Uterus (tissue), 4 donors: ENCODE measurements around the gene EAF1. TPM values are rescaled to one million over a fixed set of nuclear protein-coding genes. Genes with fewer than 3 reads are reported as not detected.
"Not testable (repeated sequence)": the region's sequence is repeated elsewhere in the genome, so short reads cannot be mapped to it uniquely, and the experiment has no call there.

ENCODE experiments used
- DNase-seq, 2 donors: peaks; one replicate each; pipeline ENCODE4 v3.0.0-alpha.2; 2019 to 2020
- H3K27ac ChIP-seq, 2 donors: fragments of 200-600 bp; sonication (generic); 1 replicate in 1 of 2; 2 replicates in 1 of 2; pipeline ENCODE4 v1.5.1; 2016 to 2018
- H3K27me3 ChIP-seq, 2 donors: fragments of 200-600 bp; sonication (generic); one replicate each; pipeline ENCODE4 v1.5.1; 2018 to 2019; ENCODE audit warnings: control low read depth in 1 of 2
- H3K36me3 ChIP-seq, 2 donors: fragments of 200-600 bp; sonication (generic); one replicate each; pipeline ENCODE4 v1.5.1; 2019; ENCODE audit warnings: control low read depth in 1 of 2
- H3K4me1 ChIP-seq, 2 donors: fragments of 200-600 bp; sonication (generic); one replicate each; pipeline ENCODE4 v1.5.1; 2018 to 2019; ENCODE audit warnings: control low read depth in 1 of 2
- H3K4me3 ChIP-seq, 2 donors: fragments of 200-600 bp; sonication (generic); 1 replicate in 1 of 2; 2 replicates in 1 of 2; pipeline ENCODE4 v1.5.1; 2018 to 2019; ENCODE audit warnings: mild to moderate bottlenecking in 1 of 2
- H3K9me3 ChIP-seq, 2 donors: fragments of 200-600 bp; sonication (generic); one replicate each; pipeline ENCODE4 v1.5.1; 2019; ENCODE audit warnings: control low read depth in 1 of 2
- CTCF ChIP-seq, 4 experiments: fragments of 200-600 bp in 2 of 4; fragments of 450-650 bp in 2 of 4; sonication (generic) in 2 of 4; IDR thresholded peaks; one replicate each; pipeline ENCODE4 v1.5.1; 2016 to 2019; ENCODE audit warnings: antibody characterized with exemption in 4 of 4, mild to moderate bottlenecking in 2 of 4, moderate library complexity in 1 of 4
- POLR2A ChIP-seq, 2 donors: fragments of 450-650 bp; IDR thresholded peaks; one replicate each; pipeline ENCODE4 v1.6.1; 2016; ENCODE audit warnings: antibody characterized with exemption in 2 of 2, mild to moderate bottlenecking in 1 of 2, moderate library complexity in 1 of 2
- intact Hi-C: fragments of 100-400 bp; cut with DNase I; formaldehyde crosslinking; loops from one replicate; pipeline ENCODE4 v1.15.1; 2023; ENCODE audit warnings: low total_unique reads
- total RNA-seq, 4 donors: library from RNA; depleted of rRNA in 3 of 4; stranded (reverse); fragments of >200 nt in 3 of 4; gene quantifications; one replicate each; pipeline versions ENCODE4 v1.1.0 to v1.2.4, GENCODE V29; 2014 to 2023
- donor health status: DM: yes; HTN: yes; CAD: no.

Gene EAF1
- total RNA-seq, 4 donors from 2014 or later, result 2.3 to 18.3 (median 15.6) TPM

- Histone ChIP-seq H3K36me3 (no peaks in the 10 kb centered on the region), H3K27ac (no peak overlapping the region), H3K4me1 (no peaks in the 10 kb centered on the region), H3K27me3 (no peaks in the 10 kb centered on the region), H3K9me3 (no peaks in the 10 kb centered on the region), H3K4me3 (no peak overlapping the region)
- intact Hi-C loops, result no loop called here
- DNase-seq, result no peak
- no peak for TF ChIP-seq CTCF (IDR thresholded peaks at IDR 0.05)
- no peak for TF ChIP-seq POLR2A (IDR thresholded peaks at IDR 0.05)
Observed at GRCh38 chr3:15409774-15410173, 17.6 kb upstream of the EAF1 start.

- H3K27ac ChIP-seq, H3K4me1 ChIP-seq, H3K4me3 ChIP-seq, H3K9me3 ChIP-seq, intact Hi-C loops, H3K27me3 ChIP-seq, DNase-seq, H3K36me3 ChIP-seq: not testable (repeated sequence)
Observed at GRCh38 chr3:15410966-15411365, 16.4 kb upstream of the EAF1 start.

GRCh38 chr3:15420871-15421270 is 6.5 kb upstream of the EAF1 start:
- H3K4me1 ChIP-seq, result no peaks in the 10 kb centered on the region
- no peak overlapping the region for H3K4me3 ChIP-seq
- no peak for TF ChIP-seq POLR2A (IDR thresholded peaks at IDR 0.05)
- no peak for TF ChIP-seq CTCF (IDR thresholded peaks at IDR 0.05)
- H3K9me3 ChIP-seq, result no peaks in the 10 kb centered on the region
- H3K27ac ChIP-seq, result no peak overlapping the region
- intact Hi-C loops, result no loop called here
- no peaks in the 10 kb centered on the region for H3K36me3 ChIP-seq
- no peaks in the 10 kb centered on the region for H3K27me3 ChIP-seq
- DNase-seq, result no peak

- peak overlapping the region; percentile 79 to 88 for H3K4me3 ChIP-seq
- H3K36me3 ChIP-seq, result no peaks in the 10 kb centered on the region
- no peak for TF ChIP-seq POLR2A (IDR thresholded peaks at IDR 0.05)
- TF ChIP-seq CTCF (IDR thresholded peaks at IDR 0.05), result no peak
- no peaks in the 10 kb centered on the region for H3K9me3 ChIP-seq
- no peaks in the 10 kb centered on the region for H3K4me1 ChIP-seq
- no peak for DNase-seq
- intact Hi-C loops, result no loop called here
- no peaks in the 10 kb centered on the region for H3K27me3 ChIP-seq
- H3K27ac ChIP-seq, result peak overlapping the region; percentile 73 to 85
Observed at GRCh38 chr3:15426579-15427118, 749 bp upstream of the EAF1 start.

- Histone ChIP-seq H3K36me3 (no peaks in the 10 kb centered on the region), H3K27me3 (no peaks in the 10 kb centered on the region), H3K4me3 (peak overlapping the region; percentile 79 to 88), H3K4me1 (no peaks in the 10 kb centered on the region), H3K9me3 (no peaks in the 10 kb centered on the region), H3K27ac (peak overlapping the region; percentile 73 to 85)
- TF ChIP-seq CTCF (IDR thresholded peaks at IDR 0.05) (no peak), POLR2A (IDR thresholded peaks at IDR 0.05) (no peak)
- no peak for DNase-seq
- intact Hi-C loops, result no loop called here
Observed at GRCh38 chr3:15427981-15428380, 583 bp downstream of the EAF1 start.

GRCh38 chr3:15428539-15428938 is 1.1 kb downstream of the EAF1 start:
- Histone ChIP-seq H3K27ac (peak overlapping the region in 1 of 2 donors; percentile 85), H3K4me1 (no peaks in the 10 kb centered on the region), H3K9me3 (no peaks in the 10 kb centered on the region), H3K27me3 (no peaks in the 10 kb centered on the region), H3K4me3 (peak overlapping the region; percentile 79 to 88), H3K36me3 (no peaks in the 10 kb centered on the region)
- intact Hi-C loops, result no loop called here
- TF ChIP-seq CTCF (IDR thresholded peaks at IDR 0.05) (no peak), POLR2A (IDR thresholded peaks at IDR 0.05) (no peak)
- DNase-seq, result no peak
